ENCODE data around the gene TANGO2.

The TANGO2 gene

GRCh38 chr22:19980766-19981165 is 40.1 kb upstream of the TANGO2 start:
- ATAC-seq, result no peak
- no peaks in the 10 kb centered on the region for H3K4me1 Mint-ChIP-seq
- peaks cover 10% of the 10 kb centered on the region for H3K27me3 Mint-ChIP-seq

DNA sequence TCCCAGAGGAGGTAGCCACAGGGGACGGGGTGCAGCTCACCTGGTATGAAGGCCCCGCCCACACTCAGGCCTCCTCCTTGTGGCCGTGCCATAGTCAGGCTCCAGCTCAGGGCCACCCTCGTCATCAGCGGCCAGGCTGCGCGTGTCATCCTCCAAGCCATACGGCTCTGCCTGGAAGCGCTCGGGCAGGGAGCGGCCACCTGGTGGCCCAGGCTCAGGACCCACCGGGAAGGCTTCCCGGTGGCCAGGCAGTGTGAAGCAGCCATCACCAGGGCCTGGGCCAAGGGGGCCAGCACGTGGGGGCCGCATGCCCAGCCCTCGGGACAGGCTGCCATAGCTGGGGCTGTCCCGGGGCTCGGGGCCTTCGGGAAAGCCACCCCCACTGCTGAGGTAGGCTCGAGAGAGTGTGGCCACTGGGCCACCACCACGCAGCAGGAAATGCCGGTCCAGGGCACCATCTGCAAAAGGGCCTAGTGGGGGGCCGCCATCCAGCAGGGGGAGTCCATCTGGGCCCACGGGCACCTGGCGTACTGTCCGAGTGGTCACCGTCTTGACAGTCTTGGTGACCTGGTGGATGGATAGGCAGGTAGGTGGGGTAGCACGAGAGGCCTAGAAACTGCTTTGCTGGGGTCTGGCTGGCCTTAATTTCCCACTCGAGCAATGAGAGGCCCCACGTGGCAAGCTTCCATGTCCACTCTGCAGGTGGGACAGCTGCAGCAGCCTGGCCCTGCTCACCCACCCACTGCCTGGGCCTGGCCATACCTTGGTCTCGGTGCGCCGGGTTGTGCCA is 39.5 kb upstream of the TANGO2 start:
- no peaks in the 10 kb centered on the region for H3K4me1 Mint-ChIP-seq
- ATAC-seq, result no peak
- peak overlapping the region in 1 of 2 donors; percentile 15 for H3K27ac Mint-ChIP-seq
- H3K9me3 Mint-ChIP-seq, result no peaks in the 10 kb centered on the region
- DNase-seq, result no peak
- H3K27me3 Mint-ChIP-seq, result peaks cover 13% of the 10 kb centered on the region
- no peak overlapping the region for H3K4me3 Mint-ChIP-seq

More at GRCh38 chr22:19980766-19981165, 40.1 kb upstream of the TANGO2 start:
- no peak overlapping the region for H3K27ac Mint-ChIP-seq
- no peak for DNase-seq
- no peak overlapping the region for H3K4me3 Mint-ChIP-seq
- H3K9me3 Mint-ChIP-seq, result no peaks in the 10 kb centered on the region

DNA sequence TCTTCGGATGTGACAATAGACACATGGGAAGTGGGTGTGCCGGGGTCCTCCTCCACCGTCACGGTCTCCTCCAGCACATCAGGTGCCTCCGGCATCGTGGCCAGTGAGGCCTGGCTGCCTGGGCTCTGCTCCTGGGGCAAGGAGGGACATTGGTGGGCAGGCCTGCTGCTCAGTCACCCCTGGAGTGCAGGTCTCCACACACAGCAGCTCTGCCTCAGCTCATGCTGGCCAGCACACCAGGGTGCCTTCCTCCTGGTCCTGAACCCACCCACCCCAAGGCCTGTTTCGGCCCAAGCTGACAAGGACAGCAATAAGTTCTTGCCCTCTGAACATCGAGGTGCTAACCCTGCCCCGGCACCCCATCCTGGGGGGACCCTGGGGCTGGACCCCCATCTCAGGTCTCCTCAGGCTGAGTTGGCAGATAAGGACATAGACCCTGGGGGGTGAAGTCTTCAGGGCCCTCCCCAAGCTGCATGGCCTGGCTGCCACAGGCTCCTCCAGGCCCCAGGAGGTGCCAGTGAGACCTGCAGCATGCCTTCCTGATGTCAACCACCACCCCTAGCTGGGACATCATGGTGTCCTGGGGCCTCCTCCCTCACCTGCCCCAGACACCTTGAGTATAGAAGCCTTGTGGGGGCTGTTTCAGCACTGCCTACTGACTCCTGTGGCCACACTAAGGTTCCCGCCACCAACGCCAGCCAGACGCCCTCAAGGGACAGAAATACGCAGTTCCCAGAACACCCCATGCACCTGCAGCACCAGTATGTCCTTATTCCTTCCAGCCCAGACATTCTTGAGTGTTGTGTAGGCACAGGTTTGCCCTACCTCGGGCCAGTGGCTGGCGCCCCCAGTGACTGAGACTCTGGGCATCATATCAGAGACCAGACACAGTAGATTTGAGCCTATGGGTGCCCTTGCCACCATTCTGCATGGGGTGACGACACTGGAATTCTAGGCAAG is 38.7 kb upstream of the TANGO2 start:
- peak overlapping the region in 1 of 2 donors; percentile 59 for H3K27ac Mint-ChIP-seq
- H3K4me3 Mint-ChIP-seq, result no peak overlapping the region
- ATAC-seq (no peak), DNase-seq (no peak)
- H3K27me3 Mint-ChIP-seq, result peaks cover 13% of the 10 kb centered on the region
- no peaks in the 10 kb centered on the region for H3K4me1 Mint-ChIP-seq
- no peaks in the 10 kb centered on the region for H3K9me3 Mint-ChIP-seq

GRCh38 chr22:19982991-19983578 is 37.8 kb upstream of the TANGO2 start:
- Mint-ChIP-seq H3K9me3 (no peaks in the 10 kb centered on the region), H3K4me3 (no peak overlapping the region), H3K4me1 (no peaks in the 10 kb centered on the region), H3K27me3 (peaks cover 13% of the 10 kb centered on the region), H3K27ac (no peak overlapping the region)
- no peak for DNase-seq
- ATAC-seq, result no peak

DNA sequence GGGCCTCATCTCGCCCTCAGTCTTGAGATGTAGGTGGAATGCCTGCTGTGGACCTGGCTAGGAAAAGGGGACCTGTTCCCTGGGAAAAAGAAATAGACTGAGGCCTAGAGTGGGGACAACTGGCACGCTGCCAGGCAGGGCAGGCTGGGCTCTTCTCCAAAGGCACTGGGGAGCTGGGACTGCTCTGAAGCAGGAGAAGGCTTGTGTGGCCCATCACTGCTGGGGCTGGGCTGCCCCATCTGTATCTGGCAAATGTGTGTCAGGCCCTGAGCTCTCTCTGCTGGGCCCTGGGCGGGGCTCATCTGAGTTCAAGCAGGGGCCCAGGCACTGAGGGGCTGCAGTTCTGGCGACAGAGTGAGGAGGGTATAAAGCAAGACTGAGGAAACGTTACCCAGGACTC is 37.2 kb upstream of the TANGO2 start:
- ATAC-seq (no peak), DNase-seq (no peak)
- Mint-ChIP-seq H3K27me3 (peaks cover 13% of the 10 kb centered on the region), H3K4me1 (no peaks in the 10 kb centered on the region), H3K9me3 (no peaks in the 10 kb centered on the region), H3K27ac (peak overlapping the region in 1 of 2 donors; percentile 67), H3K4me3 (no peak overlapping the region)

DNA sequence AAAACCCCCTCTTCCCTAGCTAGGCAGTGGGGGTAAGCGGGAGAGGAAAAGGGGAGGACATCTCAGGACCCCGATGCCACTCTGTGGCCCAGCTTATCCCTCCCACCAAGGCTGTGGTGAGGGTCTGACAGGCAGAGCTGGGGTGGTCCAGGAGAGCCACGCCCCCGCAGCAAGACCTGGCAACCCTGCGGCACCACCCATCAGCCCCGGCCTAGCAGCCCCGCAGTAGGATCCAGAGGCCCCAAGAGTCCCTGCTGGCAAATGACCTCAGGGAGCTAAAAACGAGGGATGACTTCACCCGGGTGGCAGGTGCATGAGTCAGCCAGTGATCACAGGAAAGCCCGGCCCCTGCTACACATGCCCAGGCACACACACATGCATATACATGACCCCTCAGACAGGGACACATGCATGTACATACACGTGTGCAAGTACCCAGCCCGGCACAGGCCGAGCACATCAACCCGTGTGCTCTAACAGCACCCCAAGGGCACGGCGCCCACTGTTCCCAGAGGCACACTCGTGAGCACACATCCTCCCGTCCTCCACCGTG is 36.6 kb upstream of the TANGO2 start:
- ATAC-seq (no peak), DNase-seq (no peak)
- no peak overlapping the region for H3K4me3 Mint-ChIP-seq
- H3K9me3 Mint-ChIP-seq, result no peaks in the 10 kb centered on the region
- H3K27me3 Mint-ChIP-seq, result peaks cover 13% of the 10 kb centered on the region
- no peaks in the 10 kb centered on the region for H3K4me1 Mint-ChIP-seq
- H3K27ac Mint-ChIP-seq, result no peak overlapping the region

DNA sequence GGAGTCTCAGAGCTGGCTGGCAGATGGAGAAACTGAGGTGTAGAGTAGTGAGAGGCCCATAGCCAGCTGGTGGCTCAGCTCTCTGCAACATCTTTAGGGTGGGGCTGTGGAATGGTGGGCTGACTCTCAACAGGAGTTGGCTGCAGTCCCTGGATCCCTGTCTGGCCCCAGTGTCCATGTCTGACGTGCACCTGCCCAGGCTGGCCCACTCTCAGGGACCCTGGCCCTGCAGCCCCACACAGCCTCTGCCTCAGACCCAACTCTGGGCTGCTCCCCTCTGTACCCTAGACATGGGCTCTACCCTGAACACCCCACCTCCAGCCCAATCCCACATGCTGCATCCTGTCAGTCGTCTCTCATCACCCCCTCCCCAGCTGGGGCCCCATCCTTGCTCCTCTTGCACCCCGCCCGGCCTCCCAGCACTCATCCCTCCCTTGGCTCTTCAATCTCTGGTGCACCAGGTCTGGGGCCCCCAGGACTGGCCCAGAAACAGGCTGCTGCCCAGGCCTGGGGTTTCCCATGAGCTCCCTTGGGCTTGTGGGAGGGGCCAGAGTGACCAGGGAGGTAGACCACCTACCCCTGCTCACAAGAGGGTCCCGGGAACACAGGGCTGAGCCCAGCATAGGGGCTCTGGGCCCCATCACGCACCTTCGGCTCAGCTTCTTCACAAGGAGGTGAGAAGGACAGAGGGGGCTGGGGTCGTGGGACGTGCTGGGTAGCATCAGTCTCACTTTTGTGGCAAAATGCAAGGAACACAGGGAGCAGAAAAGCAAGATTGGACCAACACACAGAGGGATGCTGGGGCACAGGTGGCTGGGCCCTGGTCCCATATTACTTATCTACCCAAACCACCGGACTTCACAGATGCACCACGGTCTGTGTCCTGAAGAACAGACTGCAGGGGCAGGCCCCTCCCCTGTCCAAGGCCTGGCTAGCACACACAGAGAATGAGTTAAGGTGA is 35.8 kb upstream of the TANGO2 start:
- no peak for ATAC-seq
- H3K4me3 Mint-ChIP-seq, result no peak overlapping the region
- peak overlapping the region in 1 of 2 donors; percentile 69 for H3K27ac Mint-ChIP-seq
- H3K9me3 Mint-ChIP-seq, result no peaks in the 10 kb centered on the region
- H3K4me1 Mint-ChIP-seq, result no peaks in the 10 kb centered on the region
- peaks cover 13% of the 10 kb centered on the region for H3K27me3 Mint-ChIP-seq
- DNase-seq, result no peak

GRCh38 chr22:19986011-19986409 is 34.9 kb upstream of the TANGO2 start:
- H3K4me3 Mint-ChIP-seq, result peak overlapping the region in 1 of 2 donors; percentile 75
- ATAC-seq, result peak; percentile 4

DNA sequence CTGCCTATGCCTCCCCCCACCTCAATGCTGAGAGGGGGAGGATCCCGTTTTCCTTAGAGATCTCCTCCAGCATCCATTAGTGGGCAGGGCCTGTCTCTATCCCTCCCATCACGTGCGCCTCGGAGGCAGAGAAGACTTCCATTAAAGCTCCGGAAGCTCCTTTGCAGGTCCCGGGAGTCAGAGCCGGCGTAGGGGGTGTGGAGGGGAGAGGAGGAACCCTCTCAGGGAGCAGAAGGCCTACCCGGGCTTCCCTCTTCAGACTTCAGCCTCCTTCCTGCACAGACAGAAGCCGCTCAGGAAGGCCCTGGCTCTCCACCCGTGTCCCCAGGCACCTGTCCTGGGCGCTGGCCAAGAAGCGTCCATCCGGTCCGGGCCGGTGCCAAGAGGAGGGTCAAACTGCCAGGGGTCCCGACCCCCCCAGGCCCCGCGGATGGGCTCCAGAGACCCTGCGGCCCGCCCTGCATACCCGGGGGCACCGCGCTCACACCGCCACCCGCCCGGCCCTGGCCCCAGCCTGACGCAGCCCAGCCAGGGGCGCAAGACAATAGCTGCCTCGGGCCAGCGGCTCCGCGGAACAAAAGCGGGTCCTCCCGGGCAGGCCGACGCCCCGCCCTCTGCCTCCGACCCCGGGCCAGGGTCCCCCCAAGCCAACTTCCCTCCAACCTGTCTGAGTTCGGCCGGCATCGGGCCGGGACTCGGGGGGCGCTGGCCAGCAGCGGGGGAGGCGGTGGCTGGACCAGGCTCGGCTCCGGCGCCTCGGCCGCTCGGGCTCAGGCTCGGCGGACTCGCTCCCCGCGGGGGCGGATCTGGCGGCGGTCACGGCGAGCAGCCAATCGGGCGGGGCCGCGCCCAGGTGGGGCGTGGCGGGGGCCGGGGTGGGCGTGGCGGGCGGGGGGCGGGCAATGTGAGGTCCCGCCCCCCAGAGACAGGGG is 34.2 kb upstream of the TANGO2 start:
- H3K9me3 Mint-ChIP-seq, result no peaks in the 10 kb centered on the region
- DNase-seq, result peak; percentile 67 to 71

More at GRCh38 chr22:19986011-19986409, 34.9 kb upstream of the TANGO2 start:
- Mint-ChIP-seq H3K4me1 (no peaks in the 10 kb centered on the region), H3K9me3 (no peaks in the 10 kb centered on the region), H3K27me3 (peaks cover 13% of the 10 kb centered on the region), H3K27ac (no peak overlapping the region)
- no peak for DNase-seq

GRCh38 chr22:19987394-19988306 is 33.3 kb upstream of the TANGO2 start:
- ATAC-seq (no peak), DNase-seq (no peak)
- Mint-ChIP-seq H3K9me3 (no peaks in the 10 kb centered on the region), H3K27me3 (peaks cover 13% of the 10 kb centered on the region), H3K4me3 (peak overlapping the region; percentile 42 to 58), H3K27ac (no peak overlapping the region), H3K4me1 (no peaks in the 10 kb centered on the region)

More for the DNA sequence above, 34.2 kb upstream of the TANGO2 start:
- no peaks in the 10 kb centered on the region for H3K4me1 Mint-ChIP-seq
- H3K27ac Mint-ChIP-seq, result no peak overlapping the region
- ATAC-seq, result peak; percentile 81
- peaks cover 13% of the 10 kb centered on the region for H3K27me3 Mint-ChIP-seq
- H3K4me3 Mint-ChIP-seq, result peak overlapping the region; percentile 58 to 75

- peaks cover 13% of the 10 kb centered on the region for H3K27me3 Mint-ChIP-seq
- peak overlapping the region in 1 of 2 donors; percentile 58 for H3K4me3 Mint-ChIP-seq
- no peak overlapping the region for H3K27ac Mint-ChIP-seq
- H3K4me1 Mint-ChIP-seq, result no peaks in the 10 kb centered on the region
- ATAC-seq (no peak), DNase-seq (no peak)
- no peaks in the 10 kb centered on the region for H3K9me3 Mint-ChIP-seq
These were observed 32.5 kb upstream of the TANGO2 start for GRCh38 chr22:19988331-19988808.

- Mint-ChIP-seq H3K27me3 (peaks cover 13% of the 10 kb centered on the region), H3K27ac (no peak overlapping the region), H3K4me1 (no peaks in the 10 kb centered on the region), H3K9me3 (no peaks in the 10 kb centered on the region), H3K4me3 (no peak overlapping the region)
- no peak for ATAC-seq
- DNase-seq, result no peak
These were observed 31.8 kb upstream of the TANGO2 start for GRCh38 chr22:19988965-19989724.

Data from stimulated activated naive CD8-positive, alpha-beta T cell treated with anti-CD3 and anti-CD28 coated beads, Interleukin-15, amount 100 ng/mL, for 72 hours (primary cell).